ENCODE measurements around the gene GFRA1.

The GFRA1 gene

DNA sequence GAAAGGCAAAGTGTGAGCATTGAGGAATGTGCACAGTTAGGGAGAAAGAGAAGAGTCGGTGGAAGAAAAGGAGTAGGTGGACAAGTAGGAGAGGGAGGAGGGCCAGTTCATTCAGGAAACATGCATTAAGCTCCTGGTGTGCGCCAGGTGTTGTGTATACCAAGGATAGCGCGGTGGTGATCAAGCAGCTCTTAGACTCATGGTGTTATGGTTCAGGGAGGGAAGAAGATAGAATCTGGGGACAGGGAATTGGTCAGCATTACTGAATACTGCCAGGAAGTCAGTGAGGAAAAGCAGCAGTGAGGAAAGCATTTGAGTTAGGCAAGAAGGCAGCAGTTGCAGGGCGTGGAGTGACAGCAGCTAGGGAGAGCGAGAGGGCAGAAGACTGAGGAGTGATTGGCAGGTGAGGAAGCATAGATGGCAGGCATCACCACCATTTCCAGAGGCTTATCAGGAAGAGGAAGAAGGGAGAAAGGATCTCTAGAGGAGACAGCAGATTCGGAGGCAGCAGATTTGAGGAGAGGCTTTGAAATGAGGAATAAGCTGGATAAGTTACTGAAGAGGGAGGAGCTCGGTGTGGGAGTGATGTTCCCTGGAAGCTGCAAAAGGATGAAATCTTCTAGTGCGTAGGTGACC, 265.6 kb downstream of the GFRA1 start:
- Histone ChIP-seq H3K36me3 (no peaks in the 10 kb centered on the region), H3K27ac (no peak overlapping the region), H3K4me1 (ENCODE audit: control insufficient read depth in 1 of 2, insufficient read depth in 1 of 2, low read depth in 1 of 2, low read length in 1 of 2) (no peaks in the 10 kb centered on the region), H3K27me3 (no peaks in the 10 kb centered on the region), H3K9me3 (no peaks in the 10 kb centered on the region), H3K4me3 (ENCODE audit: low read depth in 1 of 2, low read length in 1 of 2) (no peak overlapping the region)
- TF ChIP-seq, protein P1, sequence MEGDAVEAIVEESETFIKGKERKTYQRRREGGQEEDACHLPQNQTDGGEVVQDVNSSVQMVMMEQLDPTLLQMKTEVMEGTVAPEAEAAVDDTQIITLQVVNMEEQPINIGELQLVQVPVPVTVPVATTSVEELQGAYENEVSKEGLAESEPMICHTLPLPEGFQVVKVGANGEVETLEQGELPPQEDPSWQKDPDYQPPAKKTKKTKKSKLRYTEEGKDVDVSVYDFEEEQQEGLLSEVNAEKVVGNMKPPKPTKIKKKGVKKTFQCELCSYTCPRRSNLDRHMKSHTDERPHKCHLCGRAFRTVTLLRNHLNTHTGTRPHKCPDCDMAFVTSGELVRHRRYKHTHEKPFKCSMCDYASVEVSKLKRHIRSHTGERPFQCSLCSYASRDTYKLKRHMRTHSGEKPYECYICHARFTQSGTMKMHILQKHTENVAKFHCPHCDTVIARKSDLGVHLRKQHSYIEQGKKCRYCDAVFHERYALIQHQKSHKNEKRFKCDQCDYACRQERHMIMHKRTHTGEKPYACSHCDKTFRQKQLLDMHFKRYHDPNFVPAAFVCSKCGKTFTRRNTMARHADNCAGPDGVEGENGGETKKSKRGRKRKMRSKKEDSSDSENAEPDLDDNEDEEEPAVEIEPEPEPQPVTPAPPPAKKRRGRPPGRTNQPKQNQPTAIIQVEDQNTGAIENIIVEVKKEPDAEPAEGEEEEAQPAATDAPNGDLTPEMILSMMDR (IDR thresholded peaks at IDR 0.05) = no peak

Measured in neutrophil (primary cell).